Upper lobe of left lung (tissue), 6 donors: ENCODE results near the gene GAST. TPM values are rescaled to one million over a fixed set of nuclear protein-coding genes. Genes with fewer than 3 reads are reported as not detected.

Source experiments
- ATAC-seq, 2 donors: fragments of 200-7000 bp; cut with Tn5 transposase; one replicate each; pipeline ENCODE4 v1.9.1; 2022; ENCODE audit warnings: mild to moderate bottlenecking in 2 of 2, moderate library complexity in 2 of 2; ENCODE audit not compliant: low FRiP score in 2 of 2
- DNase-seq, 2 donors: peaks; one replicate each; pipeline ENCODE4 v3.0.0-alpha.2; 2019 to 2020
- H3K27ac ChIP-seq, 4 donors: fragments of 200-600 bp; sonication (generic); one replicate each; pipeline ENCODE4 v1.5.1; 2016 to 2019
- H3K27me3 ChIP-seq, 4 donors: fragments of 200-600 bp; sonication (generic); one replicate each; pipeline ENCODE4 v1.5.1; 2017 to 2019
- H3K36me3 ChIP-seq, 4 donors: fragments of 200-600 bp; sonication (generic); one replicate each; pipeline ENCODE4 v1.5.1; 2016 to 2019
- H3K4me1 ChIP-seq, 4 donors: fragments of 200-600 bp; sonication (generic); one replicate each; pipeline ENCODE4 v1.5.1; 2018 to 2019
- H3K4me3 ChIP-seq, 4 donors: fragments of 200-600 bp; sonication (generic); one replicate each; pipeline ENCODE4 v1.5.1; 2017 to 2019; ENCODE audit warnings: mild to moderate bottlenecking in 2 of 4, moderate library complexity in 1 of 4
- H3K9me3 ChIP-seq, 4 donors: fragments of 200-600 bp; sonication (generic); one replicate each; pipeline ENCODE4 v1.5.1; 2018 to 2019
- CTCF ChIP-seq, 6 experiments: fragments of 450-650 bp in 4 of 6; fragments of 200-600 bp in 2 of 6; sonication (generic) in 2 of 6; IDR thresholded peaks; one replicate each; pipeline ENCODE4 v1.5.1; 2016 to 2019; ENCODE audit warnings: antibody characterized with exemption in 6 of 6
- EP300 ChIP-seq, 4 donors: sonication (generic); formaldehyde crosslinking; IDR thresholded peaks; one replicate each; pipeline ENCODE4 v1.5.1; 2017; ENCODE audit warnings: antibody characterized with exemption in 4 of 4, control low read depth in 2 of 4
- POLR2A ChIP-seq, 4 donors: fragments of 450-650 bp; IDR thresholded peaks; one replicate each; pipeline ENCODE4 v1.5.1; 2016 to 2017; ENCODE audit warnings: antibody characterized with exemption in 4 of 4, mild to moderate bottlenecking in 2 of 4
- POLR2AphosphoS5 ChIP-seq, 2 donors: sonication (generic); formaldehyde crosslinking; IDR thresholded peaks; one replicate each; pipeline ENCODE4 v1.5.1; 2017; ENCODE audit warnings: antibody characterized with exemption in 2 of 2
- WGBS, 2 donors: methylation state at CpG; one replicate each; pipeline ENCODE4 v1.1.5; 2017 to 2018; 5-methylcytosine and 5-hydroxymethylcytosine counted together
- total RNA-seq, 6 donors: library from RNA; depleted of rRNA in 4 of 6; stranded (reverse); fragments of >200 nt in 4 of 6; gene quantifications; one replicate each; pipeline versions ENCODE4 v1.1.0 to v1.2.1, GENCODE V29; 2016 to 2021
- donor health status: DM: no; HTN: no; CAD: no; lungs with moderate emphysema.
- donor health status: DM: no; HTN: yes; CAD: no; lungs with severe emphysema.

GAST gene
- total RNA-seq, 6 donors from 2014 or later: not detected

GRCh38 chr17:41705271-41705991 lies 6.7 kb upstream of the GAST start:
- Histone ChIP-seq H3K4me3 (no peak overlapping the region), H3K36me3 (no peaks in the 10 kb centered on the region), H3K9me3 (no peaks in the 10 kb centered on the region), H3K27me3 (no peaks in the 10 kb centered on the region), H3K27ac (no peak overlapping the region), H3K4me1 (no peaks in the 10 kb centered on the region)
- WGBS, 2 donors: 78 to 79% methylated on average over 13 of the region's 13 CpGs
- no peak for DNase-seq
- peak in 1 of 2 donors; percentile 24 for ATAC-seq
- no peak for TF ChIP-seq POLR2AphosphoS5 (IDR thresholded peaks at IDR 0.05)
- TF ChIP-seq POLR2A (IDR thresholded peaks at IDR 0.05): no peak
- TF ChIP-seq EP300 (IDR thresholded peaks at IDR 0.05): no peak
- TF ChIP-seq CTCF (IDR thresholded peaks at IDR 0.05): no peak

- TF ChIP-seq CTCF (IDR thresholded peaks at IDR 0.05): no peak
- TF ChIP-seq POLR2AphosphoS5 (IDR thresholded peaks at IDR 0.05): no peak
- no peak for TF ChIP-seq EP300 (IDR thresholded peaks at IDR 0.05)
- no peak for TF ChIP-seq POLR2A (IDR thresholded peaks at IDR 0.05)
- Histone ChIP-seq H3K27me3 (no peaks in the 10 kb centered on the region), H3K9me3 (no peaks in the 10 kb centered on the region), H3K4me3 (no peak overlapping the region), H3K27ac (no peak overlapping the region), H3K36me3 (no peaks in the 10 kb centered on the region), H3K4me1 (no peaks in the 10 kb centered on the region)
- DNase-seq: no peak
- 72 to 79% methylated on average over 10 of the region's 10 CpGs for WGBS, 2 donors
- no peak for ATAC-seq
These were observed 4.1 kb upstream of the GAST start for GRCh38 chr17:41707803-41708669.

- no peak for TF ChIP-seq EP300 (IDR thresholded peaks at IDR 0.05)
- TF ChIP-seq POLR2A (IDR thresholded peaks at IDR 0.05): no peak
- TF ChIP-seq POLR2AphosphoS5 (IDR thresholded peaks at IDR 0.05): no peak
- no peak for TF ChIP-seq CTCF (IDR thresholded peaks at IDR 0.05)
- ATAC-seq: no peak
- 48 to 50% methylated on average over 8 of the region's 8 CpGs for WGBS, 2 donors
These were observed 1.6 kb upstream of the GAST start for GRCh38 chr17:41710472-41711090.

GRCh38 chr17:41717408-41718286 lies 5.5 kb downstream of the GAST start:
- Histone ChIP-seq H3K4me1 (peaks cover 0 to 8% (median 3%) of the 10 kb centered on the region in 4 donors), H3K27ac (peak overlapping the region in 1 of 4 donors; percentile 21), H3K36me3 (no peaks in the 10 kb centered on the region), H3K4me3 (no peak overlapping the region), H3K9me3 (no peaks in the 10 kb centered on the region), H3K27me3 (no peaks in the 10 kb centered on the region)
- peak in 1 of 2 donors; percentile 21 for ATAC-seq
- 58 to 61% methylated on average over 15 of the region's 15 CpGs for WGBS, 2 donors
- TF ChIP-seq POLR2AphosphoS5 (IDR thresholded peaks at IDR 0.05): no peak
- no peak for TF ChIP-seq CTCF (IDR thresholded peaks at IDR 0.05)
- no peak for TF ChIP-seq EP300 (IDR thresholded peaks at IDR 0.05)
- no peak for TF ChIP-seq POLR2A (IDR thresholded peaks at IDR 0.05)
- no peak for DNase-seq

More at GRCh38 chr17:41710472-41711090, 1.6 kb upstream of the GAST start:
- Histone ChIP-seq H3K36me3 (no peaks in the 10 kb centered on the region), H3K27me3 (no peaks in the 10 kb centered on the region), H3K4me3 (no peak overlapping the region), H3K9me3 (no peaks in the 10 kb centered on the region), H3K27ac (no peak overlapping the region), H3K4me1 (no peaks in the 10 kb centered on the region)
- no peak for DNase-seq
